ENCODE data around the gene IFT122. TPM values are rescaled to one million over a fixed set of nuclear protein-coding genes. Genes with fewer than 3 reads are reported as not detected.

The IFT122 gene
- total and polyA plus RNA-seq, 4 donors, result 26.5 to 44.0 (median 36.7) TPM

GRCh38 chr3:129413687-129414506, 26.1 kb upstream of the IFT122 start:
- Histone ChIP-seq H3K9me3 (ENCODE audit: control insufficient read depth, insufficient read depth, low read length) (no peaks in the 10 kb centered on the region), H3K4me3 (ENCODE audit: low read depth, low read length) (no peak overlapping the region), H3K4me1 (ENCODE audit: control insufficient read depth, insufficient read depth, low read length) (peaks cover 11% of the 10 kb centered on the region), H3K27me3 (ENCODE audit: control insufficient read depth, insufficient read depth, low read length) (no peaks in the 10 kb centered on the region), H3K27ac (ENCODE audit: low read depth, low read length) (no peak overlapping the region), H3K36me3 (ENCODE audit: control insufficient read depth, insufficient read depth, low read length) (peaks cover 9% of the 10 kb centered on the region)
- DNase-seq (ENCODE audit: low read depth in 4 of 6, low spot score in 6 of 6), result no peak
- WGBS (ENCODE audit: insufficient coverage), result 57% methylated on average over 2 of the region's 4 CpGs

DNA sequence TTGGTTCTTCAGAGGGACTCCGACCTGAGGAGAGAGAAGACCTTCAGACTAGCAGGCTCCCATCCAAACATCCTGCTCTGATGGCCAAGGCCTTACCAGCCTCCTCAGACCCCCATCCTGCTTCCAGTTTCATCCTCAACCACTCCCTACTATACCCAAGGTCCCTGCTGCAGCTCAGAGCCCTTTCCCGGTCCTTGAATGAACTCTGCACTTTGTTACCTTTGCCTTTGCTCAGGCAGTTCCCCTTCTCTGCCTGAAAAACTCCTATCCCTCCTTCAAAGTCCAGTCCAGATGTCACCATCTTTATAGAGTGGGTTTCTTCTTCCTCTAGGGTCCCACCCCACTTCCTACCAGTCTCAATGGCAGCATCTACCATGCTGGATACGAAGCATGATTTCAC, 24.6 kb upstream of the IFT122 start:
- Histone ChIP-seq H3K27ac (ENCODE audit: low read depth, low read length) (no peak overlapping the region), H3K9me3 (ENCODE audit: control insufficient read depth, insufficient read depth, low read length) (no peaks in the 10 kb centered on the region), H3K27me3 (ENCODE audit: control insufficient read depth, insufficient read depth, low read length) (no peaks in the 10 kb centered on the region), H3K4me3 (ENCODE audit: low read depth, low read length) (no peak overlapping the region), H3K4me1 (ENCODE audit: control insufficient read depth, insufficient read depth, low read length) (peaks cover 11% of the 10 kb centered on the region), H3K36me3 (ENCODE audit: control insufficient read depth, insufficient read depth, low read length) (peaks cover 9% of the 10 kb centered on the region)
- WGBS (ENCODE audit: insufficient coverage), result 29% methylated on average over 2 of the region's 3 CpGs
- DNase-seq (ENCODE audit: low read depth in 4 of 6, low spot score in 6 of 6), result no peak

DNA sequence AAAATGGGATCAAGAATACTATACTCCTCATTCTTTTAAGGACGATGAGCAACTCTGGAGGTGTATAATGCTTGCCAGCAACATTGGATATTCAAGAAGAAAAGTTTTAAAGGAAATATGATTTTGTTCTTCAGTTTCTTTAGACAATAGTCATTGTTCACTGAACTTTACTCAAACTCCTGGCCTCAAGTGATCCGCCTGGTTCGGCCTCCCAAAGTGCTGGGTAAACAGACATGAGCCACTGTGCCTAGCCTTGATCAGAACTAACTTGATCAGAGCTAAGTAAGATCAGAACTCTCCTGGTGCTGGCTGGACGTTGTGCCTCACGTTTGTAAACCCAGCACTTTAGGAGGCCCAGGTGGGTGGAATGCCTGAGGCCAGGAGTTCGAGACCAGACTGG, 24.2 kb upstream of the IFT122 start:
- 83% methylated on average over 4 of the region's 6 CpGs for WGBS (ENCODE audit: insufficient coverage)
- H3K9me3 ChIP-seq (ENCODE audit: control insufficient read depth, insufficient read depth, low read length), result no peaks in the 10 kb centered on the region

DNA sequence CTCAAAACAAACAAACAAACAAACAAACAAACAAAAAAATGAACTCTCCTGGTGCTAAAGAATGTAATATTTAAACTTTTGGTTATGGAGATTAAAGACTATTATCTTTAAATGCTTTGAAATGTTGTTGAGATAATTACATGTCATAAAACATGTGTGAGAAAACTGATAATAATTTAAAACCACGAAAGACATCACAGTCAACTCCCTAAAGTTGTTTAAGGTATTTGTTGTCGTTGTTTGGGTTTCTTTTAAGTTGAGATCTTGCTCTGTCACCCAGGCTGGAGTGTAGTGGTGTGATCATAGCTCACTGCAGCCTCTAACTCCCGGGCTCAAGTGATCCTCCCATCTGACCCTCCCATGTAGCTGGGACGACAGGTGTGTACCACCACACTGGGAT, 23.6 kb upstream of the IFT122 start:
- WGBS (ENCODE audit: insufficient coverage), result no CpG with 5 or more reads among the region's 4 CpGs
- H3K27ac ChIP-seq (ENCODE audit: low read depth, low read length), result no peak overlapping the region
- H3K36me3 ChIP-seq (ENCODE audit: control insufficient read depth, insufficient read depth, low read length), result peaks cover 3% of the 10 kb centered on the region

More for the DNA sequence above, 24.2 kb upstream of the IFT122 start:
- no peak overlapping the region for H3K4me3 ChIP-seq (ENCODE audit: low read depth, low read length)
- H3K4me1 ChIP-seq (ENCODE audit: control insufficient read depth, insufficient read depth, low read length), result peaks cover 11% of the 10 kb centered on the region
- DNase-seq (ENCODE audit: low read depth in 4 of 6, low spot score in 6 of 6), result no peak
- H3K27me3 ChIP-seq (ENCODE audit: control insufficient read depth, insufficient read depth, low read length), result no peaks in the 10 kb centered on the region
- H3K27ac ChIP-seq (ENCODE audit: low read depth, low read length), result no peak overlapping the region
- H3K36me3 ChIP-seq (ENCODE audit: control insufficient read depth, insufficient read depth, low read length), result peaks cover 9% of the 10 kb centered on the region

DNA sequence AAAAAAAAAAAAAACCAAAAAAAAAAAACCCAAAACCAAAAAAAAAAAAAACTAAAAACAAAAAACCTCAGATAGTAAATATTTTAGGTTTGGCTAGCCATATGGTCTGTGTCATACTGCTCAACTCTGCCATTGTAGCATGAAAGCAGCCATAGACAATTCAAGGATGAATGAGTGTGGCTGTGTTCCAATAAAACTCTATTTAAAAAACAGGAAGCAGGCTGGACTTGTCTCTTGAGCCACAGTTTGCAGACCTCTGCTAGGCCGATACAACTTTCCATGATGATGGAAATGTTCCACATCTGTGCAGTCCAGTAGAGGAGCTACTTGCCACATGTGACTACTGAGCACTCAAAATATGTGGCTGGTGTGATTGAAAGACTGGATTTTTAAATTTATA, 22.7 kb upstream of the IFT122 start:
- H3K9me3 ChIP-seq (ENCODE audit: control insufficient read depth, insufficient read depth, low read length), result no peaks in the 10 kb centered on the region
- H3K27ac ChIP-seq (ENCODE audit: low read depth, low read length), result no peak overlapping the region
- DNase-seq (ENCODE audit: low read depth in 4 of 6, low spot score in 6 of 6), result peak in 2 of 6 donors; percentile 12 to 17
- no peaks in the 10 kb centered on the region for H3K27me3 ChIP-seq (ENCODE audit: control insufficient read depth, insufficient read depth, low read length)
- H3K4me1 ChIP-seq (ENCODE audit: control insufficient read depth, insufficient read depth, low read length), result peaks cover 10% of the 10 kb centered on the region
- H3K4me3 ChIP-seq (ENCODE audit: low read depth, low read length), result no peak overlapping the region
- 60% methylated on average over 1 of the region's 1 CpG for WGBS (ENCODE audit: insufficient coverage)
- H3K36me3 ChIP-seq (ENCODE audit: control insufficient read depth, insufficient read depth, low read length), result peaks cover 3% of the 10 kb centered on the region

More for the DNA sequence above, 23.6 kb upstream of the IFT122 start:
- no peak overlapping the region for H3K4me3 ChIP-seq (ENCODE audit: low read depth, low read length)
- DNase-seq (ENCODE audit: low read depth in 4 of 6, low spot score in 6 of 6), result no peak
- H3K4me1 ChIP-seq (ENCODE audit: control insufficient read depth, insufficient read depth, low read length), result peaks cover 11% of the 10 kb centered on the region
- no peaks in the 10 kb centered on the region for H3K9me3 ChIP-seq (ENCODE audit: control insufficient read depth, insufficient read depth, low read length)
- no peaks in the 10 kb centered on the region for H3K27me3 ChIP-seq (ENCODE audit: control insufficient read depth, insufficient read depth, low read length)

DNA sequence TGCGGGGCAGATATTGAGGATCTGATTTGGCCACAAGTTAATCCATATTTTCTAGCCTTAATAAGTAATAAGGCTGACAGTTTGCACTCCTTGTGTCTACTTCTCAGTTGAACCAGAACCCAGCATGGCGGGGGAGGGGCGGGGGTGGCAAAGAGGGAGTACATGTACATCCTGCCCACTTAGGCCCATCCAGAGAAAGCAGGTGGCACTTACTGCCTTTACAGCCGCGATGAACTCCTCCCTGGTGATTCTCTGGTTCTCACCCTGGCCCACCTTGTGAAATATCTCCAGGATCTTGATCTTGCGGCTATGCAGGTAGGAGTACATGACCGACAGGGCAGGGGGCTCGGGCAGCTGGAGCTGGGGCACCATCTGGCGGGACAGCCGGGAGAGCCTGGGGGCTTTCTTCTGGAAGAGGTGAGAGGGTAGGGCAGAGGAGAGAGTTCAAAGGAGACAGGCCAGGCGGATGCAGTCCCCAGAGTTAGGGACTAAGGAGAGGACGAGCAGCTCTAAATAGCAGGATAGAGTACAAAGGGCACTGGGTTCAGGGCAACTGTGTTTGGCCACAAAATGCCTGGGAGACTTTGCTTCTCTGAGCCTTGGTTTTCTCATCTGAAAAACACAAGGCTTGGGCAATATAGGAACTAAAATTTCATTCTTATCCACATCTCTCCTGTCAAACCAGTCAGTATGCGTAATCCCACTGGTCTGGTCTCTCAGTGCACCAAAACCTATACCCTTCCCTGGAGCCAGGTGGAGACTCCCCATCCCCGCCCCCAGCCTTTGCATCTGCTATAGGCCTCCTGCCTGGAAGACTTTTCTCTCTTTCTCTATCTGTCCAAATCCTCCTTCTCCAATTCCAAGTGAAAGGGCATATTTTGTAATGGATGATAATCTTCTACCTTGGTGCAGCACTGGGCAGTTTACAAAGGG, 21.7 kb upstream of the IFT122 start:
- 84% methylated on average over 13 of the region's 14 CpGs for WGBS (ENCODE audit: insufficient coverage)
- Histone ChIP-seq H3K4me3 (ENCODE audit: low read depth, low read length) (no peak overlapping the region), H3K27ac (ENCODE audit: low read depth, low read length) (no peak overlapping the region), H3K4me1 (ENCODE audit: control insufficient read depth, insufficient read depth, low read length) (peaks cover 3% of the 10 kb centered on the region), H3K36me3 (ENCODE audit: control insufficient read depth, insufficient read depth, low read length) (peaks cover 3% of the 10 kb centered on the region), H3K27me3 (ENCODE audit: control insufficient read depth, insufficient read depth, low read length) (no peaks in the 10 kb centered on the region), H3K9me3 (ENCODE audit: control insufficient read depth, insufficient read depth, low read length) (no peaks in the 10 kb centered on the region)
- DNase-seq (ENCODE audit: low read depth in 4 of 6, low spot score in 6 of 6), result no peak

GRCh38 chr3:129419476-129419875, 20.5 kb upstream of the IFT122 start:
- Histone ChIP-seq H3K4me1 (ENCODE audit: control insufficient read depth, insufficient read depth, low read length) (no peaks in the 10 kb centered on the region), H3K4me3 (ENCODE audit: low read depth, low read length) (no peak overlapping the region), H3K9me3 (ENCODE audit: control insufficient read depth, insufficient read depth, low read length) (no peaks in the 10 kb centered on the region), H3K36me3 (ENCODE audit: control insufficient read depth, insufficient read depth, low read length) (peaks cover 3% of the 10 kb centered on the region), H3K27me3 (ENCODE audit: control insufficient read depth, insufficient read depth, low read length) (no peaks in the 10 kb centered on the region), H3K27ac (ENCODE audit: low read depth, low read length) (no peak overlapping the region)
- DNase-seq (ENCODE audit: low read depth in 4 of 6, low spot score in 6 of 6), result no peak
- 87% methylated on average over 3 of the region's 4 CpGs for WGBS (ENCODE audit: insufficient coverage)

DNA sequence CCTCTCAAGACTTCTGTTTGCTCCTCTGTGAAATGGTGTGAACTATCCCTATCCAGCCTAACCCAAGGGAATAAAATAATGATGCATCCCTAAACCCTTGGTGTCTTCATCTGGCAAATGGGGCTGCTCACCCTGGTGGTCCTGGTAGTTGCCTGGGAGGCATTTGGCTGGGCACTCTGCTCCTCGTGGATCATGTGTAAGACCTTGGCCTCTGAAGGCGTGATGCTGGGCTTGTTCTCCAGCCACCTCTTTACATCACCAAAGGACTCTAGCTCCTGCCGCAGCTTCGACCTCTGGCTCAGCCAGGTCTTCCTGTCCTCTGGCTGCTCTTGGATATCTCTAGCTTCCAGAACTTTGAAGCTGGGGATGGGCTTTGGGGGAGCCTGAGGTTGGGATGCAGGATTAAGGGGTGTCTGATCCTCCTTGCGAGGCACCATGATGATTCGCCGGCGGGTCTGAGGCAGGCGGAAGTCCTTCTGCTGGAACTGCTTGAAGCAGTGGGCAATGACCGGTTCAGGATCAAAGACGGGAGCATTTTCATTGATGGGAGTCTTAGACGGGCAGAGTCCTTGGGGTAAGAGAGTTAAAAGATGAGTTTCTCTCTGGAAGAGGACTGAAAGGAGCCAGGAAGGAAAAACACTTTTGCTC, 18.7 kb upstream of the IFT122 start:
- DNase-seq (ENCODE audit: low read depth in 4 of 6, low spot score in 6 of 6), result no peak
- Histone ChIP-seq H3K27ac (ENCODE audit: low read depth, low read length) (no peak overlapping the region), H3K27me3 (ENCODE audit: control insufficient read depth, insufficient read depth, low read length) (no peaks in the 10 kb centered on the region), H3K9me3 (ENCODE audit: control insufficient read depth, insufficient read depth, low read length) (no peaks in the 10 kb centered on the region), H3K4me1 (ENCODE audit: control insufficient read depth, insufficient read depth, low read length) (peaks cover 4% of the 10 kb centered on the region), H3K4me3 (ENCODE audit: low read depth, low read length) (no peak overlapping the region), H3K36me3 (ENCODE audit: control insufficient read depth, insufficient read depth, low read length) (peaks cover 3% of the 10 kb centered on the region)
- WGBS (ENCODE audit: insufficient coverage), result 93% methylated on average over 10 of the region's 12 CpGs

GRCh38 chr3:129421988-129422745, 17.9 kb upstream of the IFT122 start:
- no peak overlapping the region for H3K4me3 ChIP-seq (ENCODE audit: low read depth, low read length)
- H3K27ac ChIP-seq (ENCODE audit: low read depth, low read length), result no peak overlapping the region
- DNase-seq (ENCODE audit: low read depth in 4 of 6, low spot score in 6 of 6), result no peak
- H3K36me3 ChIP-seq (ENCODE audit: control insufficient read depth, insufficient read depth, low read length), result peaks cover 3% of the 10 kb centered on the region
- H3K27me3 ChIP-seq (ENCODE audit: control insufficient read depth, insufficient read depth, low read length), result no peaks in the 10 kb centered on the region
- 69% methylated on average over 3 of the region's 6 CpGs for WGBS (ENCODE audit: insufficient coverage)
- H3K9me3 ChIP-seq (ENCODE audit: control insufficient read depth, insufficient read depth, low read length), result no peaks in the 10 kb centered on the region
- H3K4me1 ChIP-seq (ENCODE audit: control insufficient read depth, insufficient read depth, low read length), result peaks cover 4% of the 10 kb centered on the region
